NCI-H82 (cell line): ENCODE measurements around the gene DOK6.

Source experiments
- DNase-seq: peaks from one replicate; lab custom pipeline; 2025; lab: John Stamatoyannopoulos, UW

DOK6 gene

GRCh38 chr18:69689121-69689759 lies 288.6 kb downstream of the DOK6 start:
- no peak for DNase-seq

GRCh38 chr18:69691008-69691760 lies 290.5 kb downstream of the DOK6 start:
- no peak for DNase-seq

GRCh38 chr18:69697069-69697468 lies 296.4 kb downstream of the DOK6 start:
- no peak for DNase-seq

GRCh38 chr18:69697689-69698088 lies 297.0 kb downstream of the DOK6 start:
- DNase-seq, result no peak

GRCh38 chr18:69701305-69701704 lies 300.6 kb downstream of the DOK6 start:
- DNase-seq, result no peak

GRCh38 chr18:69703461-69703860 lies 302.8 kb downstream of the DOK6 start:
- DNase-seq, result no peak

- DNase-seq, result peak; percentile 47
Observed at GRCh38 chr18:69705987-69706386, 305.3 kb downstream of the DOK6 start.

- no peak for DNase-seq
Observed at GRCh38 chr18:69708844-69709243, 308.2 kb downstream of the DOK6 start.

- DNase-seq, result peak; percentile 21
Observed at GRCh38 chr18:69715191-69715795, 314.6 kb downstream of the DOK6 start.

GRCh38 chr18:69717586-69717985 lies 316.9 kb downstream of the DOK6 start:
- DNase-seq, result no peak

GRCh38 chr18:69718912-69719547 lies 318.3 kb downstream of the DOK6 start:
- no peak for DNase-seq

- DNase-seq, result no peak
Observed at GRCh38 chr18:69720422-69720821, 319.7 kb downstream of the DOK6 start.

GRCh38 chr18:69723434-69723833 lies 322.7 kb downstream of the DOK6 start:
- no peak for DNase-seq

GRCh38 chr18:69725009-69725408 lies 324.3 kb downstream of the DOK6 start:
- DNase-seq, result no peak

- no peak for DNase-seq
Observed at GRCh38 chr18:69725855-69726508, 325.3 kb downstream of the DOK6 start.

- DNase-seq, result peak; percentile 88
Observed at GRCh38 chr18:69727912-69728572, 327.4 kb downstream of the DOK6 start.

GRCh38 chr18:69730664-69731063 lies 330.0 kb downstream of the DOK6 start:
- no peak for DNase-seq

GRCh38 chr18:69734536-69734935 lies 333.8 kb downstream of the DOK6 start:
- no peak for DNase-seq

- no peak for DNase-seq
Observed at GRCh38 chr18:69736730-69737129, 336.0 kb downstream of the DOK6 start.

GRCh38 chr18:69737851-69738250 lies 337.2 kb downstream of the DOK6 start:
- no peak for DNase-seq

- no peak for DNase-seq
Observed at GRCh38 chr18:69747388-69747787, 346.7 kb downstream of the DOK6 start.
